ENCODE results near the gene LRRC74A. TPM values are rescaled to one million over a fixed set of nuclear protein-coding genes. Genes with fewer than 3 reads are reported as not detected.

The LRRC74A gene
- total and polyA plus RNA-seq, 9 of the 15 experiments (the other 6 are each of a cell fraction or from before 2014, with no cell fraction given), result not detected

DNA sequence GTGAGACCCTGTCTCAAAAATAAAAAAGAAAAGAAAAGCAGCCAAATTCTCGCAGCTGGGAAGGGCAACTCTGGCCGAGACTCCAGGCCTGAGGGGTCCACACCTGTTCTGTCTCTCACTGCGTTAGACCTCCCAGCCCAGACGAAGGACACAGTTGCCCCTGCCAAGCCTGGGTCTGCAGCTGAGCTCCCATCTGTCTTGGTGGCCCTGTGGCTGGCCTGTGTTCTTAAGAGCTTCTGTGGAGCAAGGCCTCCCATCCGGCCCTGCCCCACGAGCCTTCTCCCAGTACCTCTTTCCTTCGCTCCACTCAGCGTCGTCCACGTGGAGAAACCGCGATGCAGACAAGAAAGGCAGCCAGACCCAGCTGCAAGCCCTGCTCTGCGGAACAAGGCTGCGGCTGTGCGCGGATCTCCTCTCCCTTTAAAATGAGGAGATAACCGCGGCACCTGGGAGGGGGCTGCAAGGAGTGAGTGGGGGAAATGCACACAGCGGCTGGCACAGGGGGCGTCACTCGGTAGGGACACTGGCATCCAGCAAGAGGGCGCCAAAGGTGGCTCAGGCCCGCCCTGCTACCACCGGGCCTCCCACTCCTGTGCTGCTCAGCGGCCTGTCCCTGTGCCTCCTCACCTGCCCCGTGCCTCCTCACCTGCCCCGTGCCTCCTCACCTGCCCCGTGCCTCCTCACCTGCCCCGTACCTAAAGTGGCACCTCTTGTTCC lies 42.4 kb downstream of the LRRC74A start:
- no peak overlapping the region for H2AFZ ChIP-seq (ENCODE audit: low read depth, low read length)
- H3K27ac ChIP-seq (ENCODE audit: extremely low read depth, low read depth, low read length), result no peak overlapping the region
- H3K9me3 ChIP-seq (replicated peaks; ENCODE audit: control insufficient read depth, insufficient read depth, low read depth, low read length), result no peaks in the 10 kb centered on the region
- ChIA-PET CTCF (ENCODE audit: low intra/inter-chr PET ratio) (no interaction called here), POLR2A (interaction anchor here (0.6 to 0.7 kb wide), 2 partner anchors 216 to 218 kb away, joined by 3 read pairs; no protein-coding TSS in a partner anchor)
- no peak for ATAC-seq
- intact Hi-C loops (cut with micrococcal nuclease) (no loop called here), in situ Hi-C loops (cut with MboI) (loop anchor here (10.0 kb wide), 1 partner anchor 154 kb away; no protein-coding TSS in a partner anchor)
- no peaks in the 10 kb centered on the region for H3K9me1 ChIP-seq (ENCODE audit: control insufficient read depth, insufficient read depth, low read length)
- H3K9ac ChIP-seq (ENCODE audit: insufficient read depth in 1 of 2, low read depth in 2 of 2, low read length in 2 of 2), result no peak overlapping the region
- BruUV-seq (replicated peaks), result no TSS peak
- 2% methylated on average over 16 of the region's 29 CpGs for WGBS (ENCODE audit: insufficient coverage, low coverage, missing lambda C conversion rate)
- no peak overlapping the region for H3K4me3 ChIP-seq
- H4K20me1 ChIP-seq (replicated peaks; ENCODE audit: control insufficient read depth, insufficient read depth, low read length), result no peaks in the 10 kb centered on the region
- H3K4me2 ChIP-seq (ENCODE audit: insufficient read depth, low read length), result no peak overlapping the region
- H3K27me3 ChIP-seq (ENCODE audit: control insufficient read depth in 2 of 2, insufficient read depth in 2 of 2, low read length in 2 of 2), result peaks cover 5 to 51% of the 10 kb centered on the region in 2 experiments; a peak in 4 of 5 replicates
- H3K36me3 ChIP-seq (ENCODE audit: control insufficient read depth, insufficient read depth, low read length), result no peaks in the 10 kb centered on the region
- FAIRE-seq, result no peak
- no peaks in the 10 kb centered on the region for H3K79me2 ChIP-seq (ENCODE audit: control insufficient read depth, insufficient read depth, low read length)
- no peak for DNase-seq (ENCODE audit: extremely low read depth in 1 of 4, low spot score in 3 of 4)
- peaks cover 0 to 9% of the 10 kb centered on the region in 2 experiments; a peak in 2 of 5 replicates for H3K4me1 ChIP-seq (replicated peaks in 1 of 2; ENCODE audit: control insufficient read depth in 2 of 2, insufficient read depth in 2 of 2, low read length in 2 of 2)
- TF ChIP-seq FOXK1 (CRISPR knock-in tag; IDR thresholded peaks at IDR 0.05; ENCODE audit: borderline replicate concordance) (no peak), MAFK (IDR thresholded peaks at IDR 0.05; ENCODE audit: low read length) (no peak), NFATC3 (IDR thresholded peaks at IDR 0.05) (no peak), NCOR1 (IDR thresholded peaks at IDR 0.05) (no peak), MBD2 (IDR thresholded peaks at IDR 0.05; ENCODE audit: borderline replicate concordance, low read depth) (no peak), ZNF239 (CRISPR knock-in tag; IDR thresholded peaks at IDR 0.05) (no peak), DEAF1 (CRISPR knock-in tag; IDR thresholded peaks at IDR 0.05) (no peak), IFI16 (CRISPR knock-in tag; IDR thresholded peaks at IDR 0.05) (no peak), TRIM28 (IDR thresholded peaks at IDR 0.05) (no peak), POLR3G (IDR thresholded peaks at IDR 0.05; ENCODE audit: extremely low read depth, insufficient read length, insufficient replicate concordance) (no peak), CBX3 (IDR thresholded peaks at IDR 0.05; ENCODE audit: borderline replicate concordance in 1 of 2, low read length in 2 of 2) (no peak)
- TF ChIP-seq, protein P1, sequence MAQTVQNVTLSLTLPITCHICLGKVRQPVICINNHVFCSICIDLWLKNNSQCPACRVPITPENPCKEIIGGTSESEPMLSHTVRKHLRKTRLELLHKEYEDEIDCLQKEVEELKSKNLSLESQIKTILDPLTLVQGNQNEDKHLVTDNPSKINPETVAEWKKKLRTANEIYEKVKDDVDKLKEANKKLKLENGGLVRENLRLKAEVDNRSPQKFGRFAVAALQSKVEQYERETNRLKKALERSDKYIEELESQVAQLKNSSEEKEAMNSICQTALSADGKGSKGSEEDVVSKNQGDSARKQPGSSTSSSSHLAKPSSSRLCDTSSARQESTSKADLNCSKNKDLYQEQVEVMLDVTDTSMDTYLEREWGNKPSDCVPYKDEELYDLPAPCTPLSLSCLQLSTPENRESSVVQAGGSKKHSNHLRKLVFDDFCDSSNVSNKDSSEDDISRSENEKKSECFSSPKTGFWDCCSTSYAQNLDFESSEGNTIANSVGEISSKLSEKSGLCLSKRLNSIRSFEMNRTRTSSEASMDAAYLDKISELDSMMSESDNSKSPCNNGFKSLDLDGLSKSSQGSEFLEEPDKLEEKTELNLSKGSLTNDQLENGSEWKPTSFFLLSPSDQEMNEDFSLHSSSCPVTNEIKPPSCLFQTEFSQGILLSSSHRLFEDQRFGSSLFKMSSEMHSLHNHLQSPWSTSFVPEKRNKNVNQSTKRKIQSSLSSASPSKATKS (CRISPR knock-in tag; IDR thresholded peaks at IDR 0.05), result no peak
- TF ChIP-seq, protein P2, sequence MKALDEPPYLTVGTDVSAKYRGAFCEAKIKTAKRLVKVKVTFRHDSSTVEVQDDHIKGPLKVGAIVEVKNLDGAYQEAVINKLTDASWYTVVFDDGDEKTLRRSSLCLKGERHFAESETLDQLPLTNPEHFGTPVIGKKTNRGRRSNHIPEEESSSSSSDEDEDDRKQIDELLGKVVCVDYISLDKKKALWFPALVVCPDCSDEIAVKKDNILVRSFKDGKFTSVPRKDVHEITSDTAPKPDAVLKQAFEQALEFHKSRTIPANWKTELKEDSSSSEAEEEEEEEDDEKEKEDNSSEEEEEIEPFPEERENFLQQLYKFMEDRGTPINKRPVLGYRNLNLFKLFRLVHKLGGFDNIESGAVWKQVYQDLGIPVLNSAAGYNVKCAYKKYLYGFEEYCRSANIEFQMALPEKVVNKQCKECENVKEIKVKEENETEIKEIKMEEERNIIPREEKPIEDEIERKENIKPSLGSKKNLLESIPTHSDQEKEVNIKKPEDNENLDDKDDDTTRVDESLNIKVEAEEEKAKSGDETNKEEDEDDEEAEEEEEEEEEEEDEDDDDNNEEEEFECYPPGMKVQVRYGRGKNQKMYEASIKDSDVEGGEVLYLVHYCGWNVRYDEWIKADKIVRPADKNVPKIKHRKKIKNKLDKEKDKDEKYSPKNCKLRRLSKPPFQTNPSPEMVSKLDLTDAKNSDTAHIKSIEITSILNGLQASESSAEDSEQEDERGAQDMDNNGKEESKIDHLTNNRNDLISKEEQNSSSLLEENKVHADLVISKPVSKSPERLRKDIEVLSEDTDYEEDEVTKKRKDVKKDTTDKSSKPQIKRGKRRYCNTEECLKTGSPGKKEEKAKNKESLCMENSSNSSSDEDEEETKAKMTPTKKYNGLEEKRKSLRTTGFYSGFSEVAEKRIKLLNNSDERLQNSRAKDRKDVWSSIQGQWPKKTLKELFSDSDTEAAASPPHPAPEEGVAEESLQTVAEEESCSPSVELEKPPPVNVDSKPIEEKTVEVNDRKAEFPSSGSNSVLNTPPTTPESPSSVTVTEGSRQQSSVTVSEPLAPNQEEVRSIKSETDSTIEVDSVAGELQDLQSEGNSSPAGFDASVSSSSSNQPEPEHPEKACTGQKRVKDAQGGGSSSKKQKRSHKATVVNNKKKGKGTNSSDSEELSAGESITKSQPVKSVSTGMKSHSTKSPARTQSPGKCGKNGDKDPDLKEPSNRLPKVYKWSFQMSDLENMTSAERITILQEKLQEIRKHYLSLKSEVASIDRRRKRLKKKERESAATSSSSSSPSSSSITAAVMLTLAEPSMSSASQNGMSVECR (CRISPR knock-in tag; IDR thresholded peaks at IDR 0.05), result no peak

All from K562 (cell line).